Measurements from ENCODE around the gene SLC2A8. TPM values are rescaled to one million over a fixed set of nuclear protein-coding genes. Genes with fewer than 3 reads are reported as not detected.

Gene SLC2A8
- total RNA-seq, 1 donor from 2014 or later: 30.6 TPM

DNA sequence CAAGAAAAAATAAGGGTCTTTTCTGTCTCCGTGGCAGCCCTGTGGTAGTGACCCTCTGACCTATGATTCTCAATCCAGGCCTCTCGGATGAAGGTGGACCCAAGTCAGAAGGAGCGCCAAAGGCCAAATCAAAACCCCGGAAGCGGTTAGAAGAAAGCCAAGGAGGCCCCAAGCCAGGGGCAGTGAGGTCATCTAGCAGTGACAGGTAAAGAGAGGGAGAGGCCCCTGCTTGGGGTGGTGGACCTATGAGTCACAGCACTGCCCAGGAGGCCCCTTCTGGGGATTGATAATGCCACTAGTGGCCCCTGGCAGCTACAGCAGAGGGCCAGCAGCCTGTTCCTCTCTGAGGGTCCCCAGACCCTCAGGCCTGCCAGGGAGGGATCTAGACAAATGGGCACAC, 6.4 kb upstream of the SLC2A8 start:
- H3K27ac Mint-ChIP-seq (ENCODE audit: unreplicated experiment): no peak overlapping the region
- peaks cover 6% of the 10 kb centered on the region for H3K4me1 Mint-ChIP-seq (ENCODE audit: low read depth, unreplicated experiment)
- no peaks in the 10 kb centered on the region for H3K36me3 Mint-ChIP-seq (ENCODE audit: unreplicated experiment)
- DNase-seq: no peak
- TF ChIP-seq, protein P1, sequence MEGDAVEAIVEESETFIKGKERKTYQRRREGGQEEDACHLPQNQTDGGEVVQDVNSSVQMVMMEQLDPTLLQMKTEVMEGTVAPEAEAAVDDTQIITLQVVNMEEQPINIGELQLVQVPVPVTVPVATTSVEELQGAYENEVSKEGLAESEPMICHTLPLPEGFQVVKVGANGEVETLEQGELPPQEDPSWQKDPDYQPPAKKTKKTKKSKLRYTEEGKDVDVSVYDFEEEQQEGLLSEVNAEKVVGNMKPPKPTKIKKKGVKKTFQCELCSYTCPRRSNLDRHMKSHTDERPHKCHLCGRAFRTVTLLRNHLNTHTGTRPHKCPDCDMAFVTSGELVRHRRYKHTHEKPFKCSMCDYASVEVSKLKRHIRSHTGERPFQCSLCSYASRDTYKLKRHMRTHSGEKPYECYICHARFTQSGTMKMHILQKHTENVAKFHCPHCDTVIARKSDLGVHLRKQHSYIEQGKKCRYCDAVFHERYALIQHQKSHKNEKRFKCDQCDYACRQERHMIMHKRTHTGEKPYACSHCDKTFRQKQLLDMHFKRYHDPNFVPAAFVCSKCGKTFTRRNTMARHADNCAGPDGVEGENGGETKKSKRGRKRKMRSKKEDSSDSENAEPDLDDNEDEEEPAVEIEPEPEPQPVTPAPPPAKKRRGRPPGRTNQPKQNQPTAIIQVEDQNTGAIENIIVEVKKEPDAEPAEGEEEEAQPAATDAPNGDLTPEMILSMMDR (IDR thresholded peaks at IDR 0.05; ENCODE audit: partially characterized antibody, unreplicated experiment): no peak
- H3K27me3 Mint-ChIP-seq (ENCODE audit: unreplicated experiment): no peaks in the 10 kb centered on the region
- peaks cover 2% of the 10 kb centered on the region for H3K9me3 Mint-ChIP-seq (ENCODE audit: unreplicated experiment)
- no peak overlapping the region for H3K4me3 Mint-ChIP-seq (ENCODE audit: unreplicated experiment)

DNA sequence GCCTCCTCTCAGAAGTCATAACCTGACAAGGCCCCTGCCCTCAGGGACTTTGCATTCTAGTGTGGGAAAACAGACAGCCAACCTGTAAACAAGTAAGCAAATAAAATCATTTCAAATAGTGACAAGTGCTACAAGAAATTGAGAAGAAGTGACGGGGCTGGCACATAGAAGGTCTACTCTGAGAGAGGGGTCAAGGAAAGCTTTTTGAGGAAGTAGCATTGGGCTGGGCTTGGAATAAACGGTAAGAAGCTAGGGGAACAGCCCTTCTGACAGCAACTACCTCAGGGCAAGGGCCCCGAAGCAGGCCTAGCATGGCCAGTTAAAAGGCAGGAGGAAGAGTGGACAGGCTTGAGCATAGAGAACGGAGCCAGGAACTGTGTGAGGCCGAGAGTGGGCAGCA, 4.8 kb upstream of the SLC2A8 start:
- peaks cover 6% of the 10 kb centered on the region for H3K4me1 Mint-ChIP-seq (ENCODE audit: low read depth, unreplicated experiment)

DNA sequence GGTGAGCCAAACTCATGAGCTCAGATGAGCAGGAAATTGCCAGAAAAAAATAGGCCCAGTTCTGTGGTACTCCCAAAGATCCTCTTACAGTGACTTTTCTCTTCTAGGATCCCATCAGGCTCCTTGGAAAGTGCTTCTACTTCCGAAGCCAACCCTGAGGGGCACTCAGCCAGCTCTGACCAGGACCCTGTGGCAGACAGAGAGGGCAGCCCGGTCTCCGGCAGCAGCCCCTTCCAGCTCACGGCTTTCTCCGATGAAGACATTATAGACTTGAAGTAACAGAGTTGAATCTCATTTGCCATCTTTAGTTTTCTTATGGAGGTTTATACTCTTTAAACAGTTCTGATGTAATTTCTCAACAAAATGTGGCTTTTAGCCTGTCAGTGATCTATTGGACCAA, 4.0 kb upstream of the SLC2A8 start:
- Mint-ChIP-seq H3K4me3 (ENCODE audit: unreplicated experiment) (no peak overlapping the region), H3K27me3 (ENCODE audit: unreplicated experiment) (no peaks in the 10 kb centered on the region), H3K9me3 (ENCODE audit: unreplicated experiment) (peaks cover 5% of the 10 kb centered on the region), H3K27ac (ENCODE audit: unreplicated experiment) (no peak overlapping the region), H3K36me3 (ENCODE audit: unreplicated experiment) (no peaks in the 10 kb centered on the region), H3K4me1 (ENCODE audit: low read depth, unreplicated experiment) (peaks cover 6% of the 10 kb centered on the region)
- DNase-seq: no peak
- TF ChIP-seq, protein P1 (IDR thresholded peaks at IDR 0.05; ENCODE audit: partially characterized antibody, unreplicated experiment): no peak

More for the DNA sequence above, 4.8 kb upstream of the SLC2A8 start:
- TF ChIP-seq, protein P1 (IDR thresholded peaks at IDR 0.05; ENCODE audit: partially characterized antibody, unreplicated experiment): no peak
- Mint-ChIP-seq H3K36me3 (ENCODE audit: unreplicated experiment) (no peaks in the 10 kb centered on the region), H3K4me3 (ENCODE audit: unreplicated experiment) (no peak overlapping the region), H3K27ac (ENCODE audit: unreplicated experiment) (no peak overlapping the region), H3K9me3 (ENCODE audit: unreplicated experiment) (peaks cover 5% of the 10 kb centered on the region), H3K27me3 (ENCODE audit: unreplicated experiment) (no peaks in the 10 kb centered on the region)
- no peak for DNase-seq

DNA sequence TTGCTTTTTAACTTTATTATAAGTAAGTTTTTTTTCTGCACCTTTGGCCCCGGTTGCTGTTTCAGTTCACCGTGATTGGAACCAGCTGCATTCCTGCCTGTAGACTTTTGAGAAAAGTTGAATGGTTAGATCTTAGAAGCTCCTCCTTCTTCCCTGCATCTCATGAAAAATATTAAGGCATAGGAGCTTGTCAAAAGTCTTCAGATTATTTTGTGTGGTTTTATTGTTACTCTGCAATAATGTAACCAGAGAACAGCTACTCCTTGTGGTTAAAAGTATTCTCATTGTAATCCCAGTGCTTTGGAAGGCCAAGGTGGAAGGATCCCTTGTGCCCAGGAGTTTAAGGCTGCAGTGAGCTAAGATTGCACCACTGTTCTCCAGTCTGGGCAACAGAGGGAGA, 3.3 kb upstream of the SLC2A8 start:
- H3K4me3 Mint-ChIP-seq (ENCODE audit: unreplicated experiment): no peak overlapping the region
- DNase-seq: no peak
- H3K36me3 Mint-ChIP-seq (ENCODE audit: unreplicated experiment): no peaks in the 10 kb centered on the region
- TF ChIP-seq, protein P1 (IDR thresholded peaks at IDR 0.05; ENCODE audit: partially characterized antibody, unreplicated experiment): no peak
- peaks cover 5% of the 10 kb centered on the region for H3K4me1 Mint-ChIP-seq (ENCODE audit: low read depth, unreplicated experiment)
- peaks cover 3% of the 10 kb centered on the region for H3K27me3 Mint-ChIP-seq (ENCODE audit: unreplicated experiment)
- H3K27ac Mint-ChIP-seq (ENCODE audit: unreplicated experiment): no peak overlapping the region
- H3K9me3 Mint-ChIP-seq (ENCODE audit: unreplicated experiment): peaks cover 5% of the 10 kb centered on the region

DNA sequence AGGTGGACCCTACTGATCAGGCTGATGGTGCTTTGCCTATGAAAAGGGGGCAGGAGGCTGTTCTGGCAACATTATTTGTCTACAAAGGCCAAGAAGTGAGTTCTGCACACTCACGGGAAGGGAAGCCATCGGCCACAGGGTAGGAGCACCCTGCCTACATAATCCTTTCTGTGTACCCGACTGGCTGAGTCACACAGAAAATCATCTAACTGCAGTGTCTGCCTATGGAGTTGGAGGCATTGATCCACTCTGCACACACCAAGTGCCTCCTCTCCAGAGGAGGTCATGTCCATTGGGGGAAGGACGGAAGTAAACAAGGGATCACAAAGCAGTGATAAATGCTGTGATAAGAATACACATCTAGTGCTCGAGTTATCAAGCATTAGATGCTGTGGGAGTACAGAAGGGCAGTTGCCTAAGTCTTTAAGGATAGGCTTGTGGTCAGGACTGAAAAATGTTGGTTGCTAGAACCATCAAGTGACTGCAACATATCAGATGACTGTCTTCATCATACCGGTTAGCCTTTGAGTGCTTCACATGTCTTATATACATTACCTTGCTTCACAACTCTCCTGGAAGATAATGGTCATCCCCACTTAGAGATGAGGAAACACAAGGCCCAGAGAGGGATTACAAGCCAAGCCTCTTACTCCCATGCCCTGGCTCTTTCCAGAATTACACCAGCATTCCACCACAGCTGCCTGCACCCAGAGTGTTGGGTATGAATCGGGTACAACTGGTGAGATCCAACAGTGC, 1.3 kb upstream of the SLC2A8 start:
- H3K9me3 Mint-ChIP-seq (ENCODE audit: unreplicated experiment): peaks cover 5% of the 10 kb centered on the region
- H3K4me1 Mint-ChIP-seq (ENCODE audit: low read depth, unreplicated experiment): peaks cover 2% of the 10 kb centered on the region
- TF ChIP-seq, protein P1 (IDR thresholded peaks at IDR 0.05; ENCODE audit: partially characterized antibody, unreplicated experiment): no peak
- no peaks in the 10 kb centered on the region for H3K36me3 Mint-ChIP-seq (ENCODE audit: unreplicated experiment)
- H3K4me3 Mint-ChIP-seq (ENCODE audit: unreplicated experiment): peak overlapping the region; percentile 88
- DNase-seq: no peak
- no peak overlapping the region for H3K27ac Mint-ChIP-seq (ENCODE audit: unreplicated experiment)
- H3K27me3 Mint-ChIP-seq (ENCODE audit: unreplicated experiment): peaks cover 6% of the 10 kb centered on the region
